SK-N-SH treated with all-trans-retinoic acid at 6 μM for 48 hours (cell line): ENCODE measurements around the gene NNMT.

Source experiments
- ATAC-seq: fragments of 200-7000 bp; cut with Tn5 transposase; 3 replicates; pipeline ENCODE4 v1.9.1; 2020; ENCODE audit warnings: mild to moderate bottlenecking, moderate library complexity
- CREB5 ChIP-seq: fragments of 250-450 bp; sonication (Bioruptor Pico); IDR thresholded peaks from 2 replicates; pipeline ENCODE4 v1.5.1; 2020; ENCODE audit warnings: low read depth, mild to moderate bottlenecking, moderate library complexity
- CSDC2 ChIP-seq: fragments of 250-450 bp; sonication (Bioruptor Pico); IDR thresholded peaks from 2 replicates; pipeline ENCODE4 v1.5.0; 2020; ENCODE audit warnings: mild to moderate bottlenecking, moderate library complexity
- CSRNP3 ChIP-seq: fragments of 250-450 bp; sonication (Bioruptor Pico); IDR thresholded peaks from 2 replicates; pipeline ENCODE4 v1.5.1; 2021; ENCODE audit warnings: mild to moderate bottlenecking, moderate library complexity
- ESRRG ChIP-seq: fragments of 250-450 bp; sonication (Bioruptor Pico); IDR thresholded peaks from 2 replicates; pipeline ENCODE4 v1.6.1; 2021; ENCODE audit warnings: mild to moderate bottlenecking
- GLIS3 ChIP-seq: fragments of 250-450 bp; sonication (Bioruptor Pico); IDR thresholded peaks from 2 replicates; pipeline ENCODE4 v1.5.0; 2020; ENCODE audit warnings: mild to moderate bottlenecking, moderate library complexity
- ISL1 ChIP-seq: fragments of 250-450 bp; sonication (Bioruptor Pico); IDR thresholded peaks from 2 replicates; pipeline ENCODE4 v2.1.2; 2022; ENCODE audit warnings: mild to moderate bottlenecking, moderate library complexity
- OSR1 ChIP-seq: fragments of 250-450 bp; sonication (Bioruptor Pico); IDR thresholded peaks from 2 replicates; pipeline ENCODE4 v1.8.0; 2022; ENCODE audit warnings: moderate library complexity, mild to moderate bottlenecking, inconsistent platforms
- PPARA ChIP-seq: fragments of 250-450 bp; sonication (Bioruptor Pico); IDR thresholded peaks from 2 replicates; pipeline ENCODE4 v1.5.0; 2020; ENCODE audit warnings: mild to moderate bottlenecking, borderline replicate concordance
- RARB ChIP-seq: fragments of 250-450 bp; sonication (Bioruptor Pico); IDR thresholded peaks from 2 replicates; pipeline ENCODE4 v1.8.0; 2021; ENCODE audit warnings: mild to moderate bottlenecking, moderate library complexity
- SNAI2 ChIP-seq: fragments of 250-450 bp; sonication (Bioruptor Pico); IDR thresholded peaks from 2 replicates; pipeline ENCODE4 v1.5.0; 2020; ENCODE audit warnings: mild to moderate bottlenecking, moderate library complexity
- TOX ChIP-seq: fragments of 250-450 bp; sonication (Bioruptor Pico); IDR thresholded peaks from 2 replicates; pipeline ENCODE4 v1.8.0; 2021; ENCODE audit warnings: mild to moderate bottlenecking, moderate library complexity, borderline replicate concordance
- ZC3H10 ChIP-seq: fragments of 250-450 bp; sonication (Bioruptor Pico); IDR thresholded peaks from 2 replicates; pipeline ENCODE4 v1.5.1; 2021; ENCODE audit warnings: mild to moderate bottlenecking, moderate library complexity
- ZNF565 ChIP-seq: fragments of 450-650 bp; formaldehyde crosslinking; conservative IDR thresholded peaks from 2 replicates; pipeline ENCODE4 v1.5.0; 2020; ENCODE audit warnings: low read depth, mild to moderate bottlenecking, moderate library complexity
- ZNF70 ChIP-seq: fragments of 450-650 bp; formaldehyde crosslinking; IDR thresholded peaks from 2 replicates; pipeline ENCODE4 v1.5.0; 2020; ENCODE audit warnings: mild to moderate bottlenecking, moderate library complexity
- ZNF8 ChIP-seq: fragments of 450-650 bp; formaldehyde crosslinking; IDR thresholded peaks from 2 replicates; pipeline ENCODE4 v1.5.0; 2020; ENCODE audit warnings: mild to moderate bottlenecking, moderate library complexity
- TF ChIP-seq, protein P1 (sequence below): fragments of 250-450 bp; sonication (Bioruptor Pico); IDR thresholded peaks from 2 replicates; pipeline ENCODE4 v1.5.0; 2020; ENCODE audit warnings: mild to moderate bottlenecking, moderate library complexity
- TF ChIP-seq, protein P2 (sequence below): fragments of 250-450 bp; sonication (Bioruptor Pico); IDR thresholded peaks from 2 replicates; pipeline ENCODE4 v1.8.0; 2021; ENCODE audit warnings: low read depth, mild to moderate bottlenecking, moderate library complexity, borderline replicate concordance

Gene NNMT

DNA sequence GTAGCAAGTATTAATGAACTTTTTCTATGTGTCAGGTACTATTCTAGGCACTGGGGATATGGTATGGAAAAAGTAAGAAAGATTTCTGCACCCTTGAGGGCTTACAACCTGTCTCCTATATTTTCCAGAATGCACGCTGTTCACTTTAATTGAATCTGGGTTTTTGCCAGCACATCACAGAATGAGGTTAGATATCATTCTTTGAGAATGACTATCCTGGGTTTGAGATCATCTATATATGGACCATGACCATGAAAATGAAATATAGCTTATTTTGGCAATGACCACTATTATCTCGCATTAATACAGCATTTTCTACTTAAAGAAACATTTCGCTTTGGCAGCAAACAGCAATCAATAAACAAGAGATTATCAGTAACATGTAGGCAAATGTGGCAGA is 57.2 kb downstream of the NNMT start:
- TF ChIP-seq, protein P1, sequence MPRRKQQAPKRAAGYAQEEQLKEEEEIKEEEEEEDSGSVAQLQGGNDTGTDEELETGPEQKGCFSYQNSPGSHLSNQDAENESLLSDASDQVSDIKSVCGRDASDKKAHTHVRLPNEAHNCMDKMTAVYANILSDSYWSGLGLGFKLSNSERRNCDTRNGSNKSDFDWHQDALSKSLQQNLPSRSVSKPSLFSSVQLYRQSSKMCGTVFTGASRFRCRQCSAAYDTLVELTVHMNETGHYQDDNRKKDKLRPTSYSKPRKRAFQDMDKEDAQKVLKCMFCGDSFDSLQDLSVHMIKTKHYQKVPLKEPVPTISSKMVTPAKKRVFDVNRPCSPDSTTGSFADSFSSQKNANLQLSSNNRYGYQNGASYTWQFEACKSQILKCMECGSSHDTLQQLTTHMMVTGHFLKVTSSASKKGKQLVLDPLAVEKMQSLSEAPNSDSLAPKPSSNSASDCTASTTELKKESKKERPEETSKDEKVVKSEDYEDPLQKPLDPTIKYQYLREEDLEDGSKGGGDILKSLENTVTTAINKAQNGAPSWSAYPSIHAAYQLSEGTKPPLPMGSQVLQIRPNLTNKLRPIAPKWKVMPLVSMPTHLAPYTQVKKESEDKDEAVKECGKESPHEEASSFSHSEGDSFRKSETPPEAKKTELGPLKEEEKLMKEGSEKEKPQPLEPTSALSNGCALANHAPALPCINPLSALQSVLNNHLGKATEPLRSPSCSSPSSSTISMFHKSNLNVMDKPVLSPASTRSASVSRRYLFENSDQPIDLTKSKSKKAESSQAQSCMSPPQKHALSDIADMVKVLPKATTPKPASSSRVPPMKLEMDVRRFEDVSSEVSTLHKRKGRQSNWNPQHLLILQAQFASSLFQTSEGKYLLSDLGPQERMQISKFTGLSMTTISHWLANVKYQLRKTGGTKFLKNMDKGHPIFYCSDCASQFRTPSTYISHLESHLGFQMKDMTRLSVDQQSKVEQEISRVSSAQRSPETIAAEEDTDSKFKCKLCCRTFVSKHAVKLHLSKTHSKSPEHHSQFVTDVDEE (CRISPR knock-in tag), result no peak
- TF ChIP-seq ZC3H10 (CRISPR knock-in tag) (no peak), PPARA (CRISPR knock-in tag) (no peak), ESRRG (CRISPR knock-in tag) (no peak), TOX (CRISPR knock-in tag) (no peak), ZNF8 (CRISPR knock-in tag) (no peak), ISL1 (CRISPR knock-in tag) (no peak), CREB5 (CRISPR knock-in tag) (no peak), ZNF70 (CRISPR knock-in tag) (no peak)
- no peak; the same call in 2 of the 3 replicates for ATAC-seq

DNA sequence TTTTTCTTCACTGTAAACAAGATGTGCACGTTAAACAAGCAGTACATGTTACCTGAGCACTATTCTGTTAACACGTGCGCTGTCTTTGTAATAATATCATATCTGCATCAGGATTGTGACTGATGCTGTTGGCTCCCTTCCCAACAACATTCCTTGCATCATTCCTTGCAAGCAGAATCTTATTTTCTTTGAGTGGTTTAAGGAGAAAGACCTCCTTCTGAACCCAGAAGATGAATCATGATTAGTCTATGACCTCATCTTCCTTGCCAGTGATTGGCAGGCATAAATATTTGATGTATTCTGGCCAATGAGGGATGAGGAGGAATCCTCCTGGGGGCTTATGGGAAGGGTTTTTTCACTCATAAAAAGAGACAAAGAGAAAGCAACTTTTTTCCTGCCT is 57.9 kb downstream of the NNMT start:
- TF ChIP-seq CSDC2 (CRISPR knock-in tag), result no peak
- TF ChIP-seq ISL1 (CRISPR knock-in tag), result peak; percentile 69
- peak; percentile 52; the same call in 1 of the 2 replicates for TF ChIP-seq CREB5 (CRISPR knock-in tag)
- peak; percentile 87 for ATAC-seq

- no peak; the same call in 2 of the 3 replicates for ATAC-seq
- TF ChIP-seq OSR1 (CRISPR knock-in tag), result no peak
- no peak for TF ChIP-seq ZNF8 (CRISPR knock-in tag)
- no peak for TF ChIP-seq CREB5 (CRISPR knock-in tag)
- no peak for TF ChIP-seq TOX (CRISPR knock-in tag)
- no peak for TF ChIP-seq SNAI2 (CRISPR knock-in tag)
- TF ChIP-seq CSRNP3, result no peak
- no peak for TF ChIP-seq ESRRG (CRISPR knock-in tag)
- TF ChIP-seq ZNF565 (CRISPR knock-in tag), result no peak
- TF ChIP-seq GLIS3 (CRISPR knock-in tag), result no peak
- TF ChIP-seq ZNF70 (CRISPR knock-in tag), result no peak
- TF ChIP-seq ISL1 (CRISPR knock-in tag), result no peak
These were observed 62.5 kb downstream of the NNMT start for GRCh38 chr11:114358716-114359115.

- ATAC-seq, result no peak
- TF ChIP-seq ZNF565 (CRISPR knock-in tag), result no peak
- TF ChIP-seq, all 23 proteins: peak for 0
These were observed 63.1 kb downstream of the NNMT start for GRCh38 chr11:114359342-114359741.

DNA sequence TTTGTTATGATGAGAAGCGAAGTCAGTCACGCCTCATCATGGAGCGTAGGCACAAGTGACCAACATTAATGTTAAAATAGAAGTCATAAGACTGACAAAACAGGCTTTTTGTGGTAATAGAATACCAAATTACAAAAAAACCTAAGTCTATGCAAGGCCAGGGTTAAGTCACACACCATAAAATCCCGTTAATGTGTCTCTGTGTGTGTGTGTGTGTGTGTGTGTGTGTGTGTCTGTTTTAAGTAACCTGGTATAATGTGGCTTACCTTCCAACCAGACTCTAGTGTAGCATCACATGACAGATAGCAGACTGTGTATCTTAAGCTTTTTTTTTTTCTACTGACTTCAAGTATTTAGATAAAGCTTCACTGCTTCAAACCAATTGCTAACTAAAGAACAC is 66.1 kb downstream of the NNMT start:
- TF ChIP-seq RARB (CRISPR knock-in tag) (no peak), PPARA (CRISPR knock-in tag) (no peak), ZNF565 (CRISPR knock-in tag) (no peak), GLIS3 (CRISPR knock-in tag) (no peak), ZNF8 (CRISPR knock-in tag) (no peak), OSR1 (CRISPR knock-in tag) (no peak), ZNF70 (CRISPR knock-in tag) (no peak), CSDC2 (CRISPR knock-in tag) (no peak)
- TF ChIP-seq, protein P2, sequence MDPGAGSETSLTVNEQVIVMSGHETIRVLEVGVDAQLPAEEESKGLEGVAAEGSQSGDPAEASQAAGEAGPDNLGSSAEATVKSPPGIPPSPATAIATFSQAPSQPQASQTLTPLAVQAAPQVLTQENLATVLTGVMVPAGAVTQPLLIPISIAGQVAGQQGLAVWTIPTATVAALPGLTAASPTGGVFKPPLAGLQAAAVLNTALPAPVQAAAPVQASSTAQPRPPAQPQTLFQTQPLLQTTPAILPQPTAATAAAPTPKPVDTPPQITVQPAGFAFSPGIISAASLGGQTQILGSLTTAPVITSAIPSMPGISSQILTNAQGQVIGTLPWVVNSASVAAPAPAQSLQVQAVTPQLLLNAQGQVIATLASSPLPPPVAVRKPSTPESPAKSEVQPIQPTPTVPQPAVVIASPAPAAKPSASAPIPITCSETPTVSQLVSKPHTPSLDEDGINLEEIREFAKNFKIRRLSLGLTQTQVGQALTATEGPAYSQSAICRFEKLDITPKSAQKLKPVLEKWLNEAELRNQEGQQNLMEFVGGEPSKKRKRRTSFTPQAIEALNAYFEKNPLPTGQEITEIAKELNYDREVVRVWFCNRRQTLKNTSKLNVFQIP, result no peak
- no peak for ATAC-seq
